SK-N-SH treated with all-trans-retinoic acid at 6 μM for 48 hours (cell line): ENCODE measurements around the gene RAPSN.

ENCODE experiments used
- ATAC-seq: fragments of 200-7000 bp; cut with Tn5 transposase; 3 replicates; pipeline ENCODE4 v1.9.1; 2020; ENCODE audit warnings: mild to moderate bottlenecking, moderate library complexity
- ARNTL ChIP-seq: fragments of 450-650 bp; formaldehyde crosslinking; IDR thresholded peaks from 2 replicates; pipeline ENCODE4 v1.5.0; 2020; ENCODE audit warnings: low read depth, mild to moderate bottlenecking, moderate library complexity, borderline replicate concordance
- CREB5 ChIP-seq: fragments of 250-450 bp; sonication (Bioruptor Pico); IDR thresholded peaks from 2 replicates; pipeline ENCODE4 v1.5.1; 2020; ENCODE audit warnings: low read depth, mild to moderate bottlenecking, moderate library complexity
- ESRRG ChIP-seq: fragments of 250-450 bp; sonication (Bioruptor Pico); IDR thresholded peaks from 2 replicates; pipeline ENCODE4 v1.6.1; 2021; ENCODE audit warnings: mild to moderate bottlenecking
- GLIS3 ChIP-seq: fragments of 250-450 bp; sonication (Bioruptor Pico); IDR thresholded peaks from 2 replicates; pipeline ENCODE4 v1.5.0; 2020; ENCODE audit warnings: mild to moderate bottlenecking, moderate library complexity
- ISL1 ChIP-seq: fragments of 250-450 bp; sonication (Bioruptor Pico); IDR thresholded peaks from 2 replicates; pipeline ENCODE4 v2.1.2; 2022; ENCODE audit warnings: mild to moderate bottlenecking, moderate library complexity
- OSR1 ChIP-seq: fragments of 250-450 bp; sonication (Bioruptor Pico); IDR thresholded peaks from 2 replicates; pipeline ENCODE4 v1.8.0; 2022; ENCODE audit warnings: moderate library complexity, mild to moderate bottlenecking, inconsistent platforms
- PPARA ChIP-seq: fragments of 250-450 bp; sonication (Bioruptor Pico); IDR thresholded peaks from 2 replicates; pipeline ENCODE4 v1.5.0; 2020; ENCODE audit warnings: mild to moderate bottlenecking, borderline replicate concordance
- RARB ChIP-seq: fragments of 250-450 bp; sonication (Bioruptor Pico); IDR thresholded peaks from 2 replicates; pipeline ENCODE4 v1.8.0; 2021; ENCODE audit warnings: mild to moderate bottlenecking, moderate library complexity
- SNAI2 ChIP-seq: fragments of 250-450 bp; sonication (Bioruptor Pico); IDR thresholded peaks from 2 replicates; pipeline ENCODE4 v1.5.0; 2020; ENCODE audit warnings: mild to moderate bottlenecking, moderate library complexity
- TCF4 ChIP-seq: fragments of 250-450 bp; sonication (Bioruptor Pico); IDR thresholded peaks from 2 replicates; pipeline ENCODE4 v1.8.0; 2021; ENCODE audit warnings: mild to moderate bottlenecking, moderate library complexity, borderline replicate concordance
- TOX ChIP-seq: fragments of 250-450 bp; sonication (Bioruptor Pico); IDR thresholded peaks from 2 replicates; pipeline ENCODE4 v1.8.0; 2021; ENCODE audit warnings: mild to moderate bottlenecking, moderate library complexity, borderline replicate concordance
- ZC3H10 ChIP-seq: fragments of 250-450 bp; sonication (Bioruptor Pico); IDR thresholded peaks from 2 replicates; pipeline ENCODE4 v1.5.1; 2021; ENCODE audit warnings: mild to moderate bottlenecking, moderate library complexity
- ZFP3 ChIP-seq: fragments of 250-450 bp; sonication (Bioruptor Pico); IDR thresholded peaks from 2 replicates; pipeline ENCODE4 v1.5.0; 2020; ENCODE audit warnings: mild to moderate bottlenecking, moderate library complexity
- ZFP30 ChIP-seq: fragments of 450-650 bp; formaldehyde crosslinking; IDR thresholded peaks from 2 replicates; pipeline ENCODE4 v1.5.0; 2022; ENCODE audit warnings: mild to moderate bottlenecking, moderate library complexity
- ZNF565 ChIP-seq: fragments of 450-650 bp; formaldehyde crosslinking; conservative IDR thresholded peaks from 2 replicates; pipeline ENCODE4 v1.5.0; 2020; ENCODE audit warnings: low read depth, mild to moderate bottlenecking, moderate library complexity
- ZNF70 ChIP-seq: fragments of 450-650 bp; formaldehyde crosslinking; IDR thresholded peaks from 2 replicates; pipeline ENCODE4 v1.5.0; 2020; ENCODE audit warnings: mild to moderate bottlenecking, moderate library complexity
- ZNF8 ChIP-seq: fragments of 450-650 bp; formaldehyde crosslinking; IDR thresholded peaks from 2 replicates; pipeline ENCODE4 v1.5.0; 2020; ENCODE audit warnings: mild to moderate bottlenecking, moderate library complexity
- TF ChIP-seq, protein P1 (sequence below): fragments of 250-450 bp; sonication (Bioruptor Pico); IDR thresholded peaks from 2 replicates; pipeline ENCODE4 v1.5.1; 2021; ENCODE audit warnings: mild to moderate bottlenecking, moderate library complexity
- TF ChIP-seq, protein P2 (sequence below): fragments of 250-450 bp; sonication (Bioruptor Pico); IDR thresholded peaks from 2 replicates; pipeline ENCODE4 v1.8.0; 2021; ENCODE audit warnings: low read depth, mild to moderate bottlenecking, moderate library complexity, borderline replicate concordance

RAPSN gene

GRCh38 chr11:47392546-47393162 lies 56.3 kb downstream of the RAPSN start (continued):
- TF ChIP-seq TCF4 (CRISPR knock-in tag), result no peak
- no peak for TF ChIP-seq CREB5 (CRISPR knock-in tag)
- TF ChIP-seq SNAI2 (CRISPR knock-in tag), result no peak
- TF ChIP-seq, protein P1, sequence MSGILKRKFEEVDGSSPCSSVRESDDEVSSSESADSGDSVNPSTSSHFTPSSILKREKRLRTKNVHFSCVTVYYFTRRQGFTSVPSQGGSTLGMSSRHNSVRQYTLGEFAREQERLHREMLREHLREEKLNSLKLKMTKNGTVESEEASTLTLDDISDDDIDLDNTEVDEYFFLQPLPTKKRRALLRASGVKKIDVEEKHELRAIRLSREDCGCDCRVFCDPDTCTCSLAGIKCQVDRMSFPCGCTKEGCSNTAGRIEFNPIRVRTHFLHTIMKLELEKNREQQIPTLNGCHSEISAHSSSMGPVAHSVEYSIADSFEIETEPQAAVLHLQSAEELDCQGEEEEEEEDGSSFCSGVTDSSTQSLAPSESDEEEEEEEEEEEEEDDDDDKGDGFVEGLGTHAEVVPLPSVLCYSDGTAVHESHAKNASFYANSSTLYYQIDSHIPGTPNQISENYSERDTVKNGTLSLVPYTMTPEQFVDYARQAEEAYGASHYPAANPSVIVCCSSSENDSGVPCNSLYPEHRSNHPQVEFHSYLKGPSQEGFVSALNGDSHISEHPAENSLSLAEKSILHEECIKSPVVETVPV (CRISPR knock-in tag), result no peak
- TF ChIP-seq, all 23 proteins: peak for 0

GRCh38 chr11:47391711-47392432 lies 57.1 kb downstream of the RAPSN start:
- TF ChIP-seq ZNF565 (CRISPR knock-in tag) (no peak), ESRRG (CRISPR knock-in tag) (no peak)
- no peak for ATAC-seq

- TF ChIP-seq ZFP3 (CRISPR knock-in tag), result peak; percentile 96
- TF ChIP-seq ZC3H10 (CRISPR knock-in tag), result no peak
- ATAC-seq, result no peak
These were observed 57.8 kb downstream of the RAPSN start for GRCh38 chr11:47391077-47391583.

- ATAC-seq, result no peak
- TF ChIP-seq, protein P2, sequence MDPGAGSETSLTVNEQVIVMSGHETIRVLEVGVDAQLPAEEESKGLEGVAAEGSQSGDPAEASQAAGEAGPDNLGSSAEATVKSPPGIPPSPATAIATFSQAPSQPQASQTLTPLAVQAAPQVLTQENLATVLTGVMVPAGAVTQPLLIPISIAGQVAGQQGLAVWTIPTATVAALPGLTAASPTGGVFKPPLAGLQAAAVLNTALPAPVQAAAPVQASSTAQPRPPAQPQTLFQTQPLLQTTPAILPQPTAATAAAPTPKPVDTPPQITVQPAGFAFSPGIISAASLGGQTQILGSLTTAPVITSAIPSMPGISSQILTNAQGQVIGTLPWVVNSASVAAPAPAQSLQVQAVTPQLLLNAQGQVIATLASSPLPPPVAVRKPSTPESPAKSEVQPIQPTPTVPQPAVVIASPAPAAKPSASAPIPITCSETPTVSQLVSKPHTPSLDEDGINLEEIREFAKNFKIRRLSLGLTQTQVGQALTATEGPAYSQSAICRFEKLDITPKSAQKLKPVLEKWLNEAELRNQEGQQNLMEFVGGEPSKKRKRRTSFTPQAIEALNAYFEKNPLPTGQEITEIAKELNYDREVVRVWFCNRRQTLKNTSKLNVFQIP (CRISPR knock-in tag), result no peak
- TF ChIP-seq OSR1 (CRISPR knock-in tag) (no peak), GLIS3 (CRISPR knock-in tag) (no peak), TCF4 (CRISPR knock-in tag) (no peak), ZFP3 (CRISPR knock-in tag) (no peak), ISL1 (CRISPR knock-in tag) (no peak), PPARA (no peak), CREB5 (CRISPR knock-in tag) (no peak), ESRRG (CRISPR knock-in tag) (no peak), RARB (CRISPR knock-in tag) (no peak)
- TF ChIP-seq, all 23 proteins: peak for 0
These were observed 58.5 kb downstream of the RAPSN start for GRCh38 chr11:47390422-47390760.

DNA sequence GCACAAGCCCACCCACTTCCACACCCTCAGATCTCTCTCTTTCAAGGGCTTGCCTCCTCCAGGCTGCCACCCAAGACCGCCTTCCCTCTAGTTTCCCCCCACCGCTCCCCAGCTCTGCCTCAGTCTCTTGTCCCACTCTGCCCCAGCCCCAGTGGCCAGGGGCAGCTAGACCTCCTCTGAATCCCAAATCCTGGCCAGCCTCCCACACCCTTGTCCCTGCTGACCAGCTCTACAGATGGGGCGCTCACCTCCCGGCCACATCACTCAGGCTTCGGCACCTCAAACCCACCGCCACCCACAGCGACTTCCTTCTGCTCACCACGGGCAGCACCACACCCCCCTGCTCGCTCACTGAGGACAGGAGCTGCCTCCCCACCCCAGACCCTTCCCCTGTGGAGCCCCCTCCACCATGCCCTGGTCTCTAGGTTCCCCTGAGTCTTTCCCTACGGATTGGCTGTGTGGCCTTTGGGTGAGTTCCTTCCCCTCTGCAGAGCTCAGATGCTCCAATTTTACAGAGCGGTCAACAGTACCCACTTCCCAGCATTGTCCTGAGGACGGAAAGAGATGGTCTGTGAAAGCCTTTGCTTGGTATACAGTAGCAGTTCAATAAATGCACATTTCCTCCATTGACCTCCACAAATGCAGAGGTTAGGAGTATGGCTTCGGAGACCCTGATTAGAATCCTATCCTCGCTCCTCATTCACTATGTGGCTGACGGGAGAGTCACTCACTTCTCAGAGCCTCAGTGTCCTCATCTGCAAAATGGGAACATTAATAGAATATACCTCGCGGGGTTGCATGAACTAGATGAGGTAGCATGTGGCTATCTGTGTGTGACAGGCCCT lies 59.1 kb downstream of the RAPSN start:
- TF ChIP-seq ZFP30 (CRISPR knock-in tag), result no peak
- TF ChIP-seq ZC3H10 (CRISPR knock-in tag), result no peak
- TF ChIP-seq ZNF8, result no peak
- TF ChIP-seq SNAI2 (CRISPR knock-in tag), result no peak
- TF ChIP-seq ARNTL (CRISPR knock-in tag), result no peak
- no peak for TF ChIP-seq ESRRG (CRISPR knock-in tag)
- TF ChIP-seq PPARA, result no peak
- no peak for TF ChIP-seq TOX (CRISPR knock-in tag)
- TF ChIP-seq TCF4 (CRISPR knock-in tag), result no peak
- no peak for TF ChIP-seq RARB (CRISPR knock-in tag)
- TF ChIP-seq ZNF70 (CRISPR knock-in tag), result no peak
- TF ChIP-seq, protein P2 (CRISPR knock-in tag), result no peak
- no peak for ATAC-seq
